GM10266 (cell line): ENCODE measurements around the gene SPON1.
"Not testable (repeated sequence)": the region's sequence is repeated elsewhere in the genome, so short reads cannot be mapped to it uniquely, and the experiment has no call there.

Experiments
- DNase-seq: peaks from one replicate; pipeline ENCODE4 v3.0.0; 2012; ENCODE audit errors: extremely low spot score
- CTCF ChIP-seq: IDR thresholded peaks from 2 replicates; pipeline ENCODE4 v1.5.1; 2012; ENCODE audit warnings: mild to moderate bottlenecking, low read depth; ENCODE audit not compliant: control insufficient read depth, insufficient read depth; ENCODE audit errors: missing control alignments

Gene SPON1

GRCh38 chr11:14073849-14074476, 111.4 kb downstream of the SPON1 start:
- DNase-seq = no peak
- no peak for TF ChIP-seq CTCF

GRCh38 chr11:14075118-14076078, 112.9 kb downstream of the SPON1 start:
- DNase-seq = no peak
- TF ChIP-seq CTCF = no peak

- no peak for TF ChIP-seq CTCF
- DNase-seq = no peak
Observed at GRCh38 chr11:14079011-14079410, 116.5 kb downstream of the SPON1 start.

GRCh38 chr11:14079797-14080196, 117.3 kb downstream of the SPON1 start:
- DNase-seq = no peak
- TF ChIP-seq CTCF = no peak

- TF ChIP-seq CTCF = no peak
- no peak for DNase-seq
Observed at GRCh38 chr11:14081581-14082231, 119.2 kb downstream of the SPON1 start.

GRCh38 chr11:14082338-14082737, 119.8 kb downstream of the SPON1 start:
- no peak for DNase-seq
- TF ChIP-seq CTCF = no peak

- DNase-seq = not testable (repeated sequence)
Observed at GRCh38 chr11:14088861-14089260, 126.3 kb downstream of the SPON1 start.
